Measurements from ENCODE around the gene LGALS8. TPM values are rescaled to one million over a fixed set of nuclear protein-coding genes. Genes with fewer than 3 reads are reported as not detected.

LGALS8 gene
- total and polyA plus RNA-seq, 11 donors = 45.3 to 114 (median 91.4) TPM

- no peak overlapping the region for H3K4me3 ChIP-seq
- peak overlapping the region in 1 of 12 donors; percentile 15 for H3K27ac ChIP-seq
- no peaks in the 10 kb centered on the region for H3K9me3 ChIP-seq
- whole genome bisulfite sequencing, 4 donors = 55 to 74% (median 67%) methylated on average over 4 of the region's 4 CpGs
- intact Hi-C loops (cut with DNase I) = no loop called here
- DNase-seq = no peak
- H3K4me1 ChIP-seq = peaks cover 0 to 5% (median 0%) of the 10 kb centered on the region in 12 donors
- H3K27me3 ChIP-seq = no peaks in the 10 kb centered on the region
- TF ChIP-seq, protein P1, sequence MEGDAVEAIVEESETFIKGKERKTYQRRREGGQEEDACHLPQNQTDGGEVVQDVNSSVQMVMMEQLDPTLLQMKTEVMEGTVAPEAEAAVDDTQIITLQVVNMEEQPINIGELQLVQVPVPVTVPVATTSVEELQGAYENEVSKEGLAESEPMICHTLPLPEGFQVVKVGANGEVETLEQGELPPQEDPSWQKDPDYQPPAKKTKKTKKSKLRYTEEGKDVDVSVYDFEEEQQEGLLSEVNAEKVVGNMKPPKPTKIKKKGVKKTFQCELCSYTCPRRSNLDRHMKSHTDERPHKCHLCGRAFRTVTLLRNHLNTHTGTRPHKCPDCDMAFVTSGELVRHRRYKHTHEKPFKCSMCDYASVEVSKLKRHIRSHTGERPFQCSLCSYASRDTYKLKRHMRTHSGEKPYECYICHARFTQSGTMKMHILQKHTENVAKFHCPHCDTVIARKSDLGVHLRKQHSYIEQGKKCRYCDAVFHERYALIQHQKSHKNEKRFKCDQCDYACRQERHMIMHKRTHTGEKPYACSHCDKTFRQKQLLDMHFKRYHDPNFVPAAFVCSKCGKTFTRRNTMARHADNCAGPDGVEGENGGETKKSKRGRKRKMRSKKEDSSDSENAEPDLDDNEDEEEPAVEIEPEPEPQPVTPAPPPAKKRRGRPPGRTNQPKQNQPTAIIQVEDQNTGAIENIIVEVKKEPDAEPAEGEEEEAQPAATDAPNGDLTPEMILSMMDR (IDR thresholded peaks at IDR 0.05) = no peak
- no peak for TF ChIP-seq POLR2A (IDR thresholded peaks at IDR 0.05)
- H3K36me3 ChIP-seq = no peaks in the 10 kb centered on the region
- peak in 1 of 4 donors; percentile 9 for ATAC-seq
Measured at GRCh38 chr1:236515443-236515958, 8.3 kb upstream of the LGALS8 start.

- intact Hi-C loops (cut with DNase I) = no loop called here
- 60 to 65% (median 63%) methylated on average over 8 of the region's 8 CpGs for WGBS, 4 donors
- no peaks in the 10 kb centered on the region for H3K27me3 ChIP-seq
- TF ChIP-seq POLR2A (IDR thresholded peaks at IDR 0.05) = no peak
- TF ChIP-seq, protein P1 (IDR thresholded peaks at IDR 0.05) = no peak
- H3K27ac ChIP-seq = no peak overlapping the region
- no peak for ATAC-seq
- H3K36me3 ChIP-seq = no peaks in the 10 kb centered on the region
- peaks cover 0 to 5% (median 0%) of the 10 kb centered on the region in 12 donors for H3K4me1 ChIP-seq
- no peaks in the 10 kb centered on the region for H3K9me3 ChIP-seq
- no peak for DNase-seq
- H3K4me3 ChIP-seq = no peak overlapping the region
Measured at GRCh38 chr1:236516929-236517704, 6.7 kb upstream of the LGALS8 start.

GRCh38 chr1:236518322-236518721 is 5.5 kb upstream of the LGALS8 start:
- TF ChIP-seq, protein P1 (IDR thresholded peaks at IDR 0.05) = no peak
- TF ChIP-seq POLR2A (IDR thresholded peaks at IDR 0.05) = no peak
- intact Hi-C loops (cut with DNase I) = no loop called here
- Histone ChIP-seq H3K36me3 (no peaks in the 10 kb centered on the region), H3K4me3 (no peak overlapping the region), H3K27ac (no peak overlapping the region), H3K27me3 (no peaks in the 10 kb centered on the region), H3K9me3 (no peaks in the 10 kb centered on the region), H3K4me1 (peaks cover 0 to 9% (median 4%) of the 10 kb centered on the region in 12 donors)
- WGBS, 4 donors = 70 to 76% (median 73%) methylated on average over 5 of the region's 5 CpGs
- no peak for ATAC-seq
- DNase-seq = no peak

GRCh38 chr1:236520445-236521005 is 3.3 kb upstream of the LGALS8 start:
- intact Hi-C loops (cut with DNase I) = loop anchor here in 1 of 10 donors (5.0 kb wide), 1 partner anchor 238 kb away; the partner anchor contains the start of gene ERO1B

More at GRCh38 chr1:236520445-236521005, 3.3 kb upstream of the LGALS8 start:
- no peak for TF ChIP-seq POLR2A (IDR thresholded peaks at IDR 0.05)
- TF ChIP-seq, protein P1 (IDR thresholded peaks at IDR 0.05) = no peak
- H3K36me3 ChIP-seq = peaks cover 0 to under 1% (median 0%) of the 10 kb centered on the region in 9 donors
- DNase-seq = no peak
- no peaks in the 10 kb centered on the region for H3K9me3 ChIP-seq
- no peaks in the 10 kb centered on the region for H3K27me3 ChIP-seq
- H3K4me3 ChIP-seq = no peak overlapping the region
- ATAC-seq = no peak
- peak overlapping the region in 1 of 12 donors; percentile 1 for H3K27ac ChIP-seq
- H3K4me1 ChIP-seq = peaks cover 0 to 18% (median 10%) of the 10 kb centered on the region in 12 donors
- 36 to 52% (median 43%) methylated on average over 4 of the region's 4 CpGs for WGBS, 4 donors
